HepG2 (cell line): Measurements from ENCODE around the gene TMCO6. TPM values are rescaled to one million over a fixed set of nuclear protein-coding genes. Genes with fewer than 3 reads are reported as not detected.

Experiments
- ATAC-seq: fragments of 200-7000 bp; cut with Tn5 transposase; 3 replicates; pipeline ENCODE4 v1.9.1; 2020; ENCODE audit warnings: mild to moderate bottlenecking, moderate library complexity
- BruUV-seq: library from RNA; stranded (reverse); fragments of 400-500 nt; replicated peaks from 2 replicates; lab custom pipeline; 2021; lab: Mats Ljungman, UMichigan
- CTCF ChIA-PET: fragments of 300-600 bp; formaldehyde crosslinking; extraction: SDS; loops from one replicate; lab custom pipeline; 2021; ENCODE audit warnings: low total read pairs, inconsistent platforms, low intra/inter-chr PET ratio; lab: Yijun Ruan, JAX
- POLR2A ChIA-PET: fragments of 350-600 bp; sonication (Branson Sonifier 250); formaldehyde crosslinking; loops from one replicate; lab custom pipeline; 2020; ENCODE audit warnings: antibody characterized with exemption, inconsistent platforms; lab: Yijun Ruan, JAX
- DNase-seq: peaks from one replicate; pipeline ENCODE4 v3.0.0-alpha.2; 2015; ENCODE audit warnings: low spot score
- FAIRE-seq: peaks from 3 replicates; lab custom pipeline; 2011; peaks lifted over from hg19 to GRCh38; lab: Jason Lieb, UNC
- H2AFZ ChIP-seq: one replicate; pipeline ENCODE4 v1.6.1; 2011; ENCODE audit warnings: low read length, inconsistent platforms
- H3K27ac ChIP-seq: fragments of 300-600 bp; 3 replicates; pipeline ENCODE4 v1.8.0; 2011; ENCODE audit warnings: mixed run types, mild to moderate bottlenecking, mixed read lengths, low read length, inconsistent platforms; ENCODE audit not compliant: insufficient read depth; ENCODE audit errors: extremely low read length
- H3K27me3 ChIP-seq, 2 experiments: fragments of 200-600 bp in 1 of 2; 2 replicates in 1 of 2; 3 replicates in 1 of 2; pipeline versions ENCODE4 v1.6.0 to v1.8.0; 2011; ENCODE audit warnings: low read length in 2 of 2, mild to moderate bottlenecking in 2 of 2, moderate library complexity in 2 of 2, inconsistent platforms in 1 of 2; ENCODE audit not compliant: insufficient read depth in 2 of 2, control insufficient read depth in 1 of 2
- H3K36me3 ChIP-seq, 2 experiments: fragments of 200-600 bp in 1 of 2; replicated peaks in 1 of 2; 2 replicates in 1 of 2; 3 replicates in 1 of 2; pipeline versions ENCODE4 v1.5.1 to v1.8.0; 2011; ENCODE audit warnings: low read length in 2 of 2, inconsistent platforms in 1 of 2; ENCODE audit not compliant: insufficient read depth in 2 of 2, control insufficient read depth in 1 of 2
- H3K4me1 ChIP-seq: 2 replicates; pipeline ENCODE4 v1.5.1; 2012; ENCODE audit warnings: low read length, inconsistent platforms; ENCODE audit not compliant: insufficient read depth
- H3K4me2 ChIP-seq: 2 replicates; pipeline ENCODE4 v1.6.0; 2011; ENCODE audit warnings: low read depth, low read length, inconsistent platforms
- H3K4me3 ChIP-seq, 3 experiments: fragments of 200-600 bp in 1 of 3; sonication (generic), shearing (Covaris generic) in 1 of 3; replicated peaks in 1 of 3; 2 replicates each; pipeline ENCODE4 v1.5.1; 2011 to 2016; ENCODE audit warnings: low read length in 3 of 3, inconsistent platforms in 2 of 3, low read depth in 2 of 3, mild to moderate bottlenecking in 2 of 3, control low read depth in 1 of 3, mixed read lengths in 1 of 3; ENCODE audit not compliant: insufficient read depth in 1 of 3
- H3K79me2 ChIP-seq: one replicate; pipeline ENCODE4 v1.6.1; 2011; ENCODE audit warnings: low read length, inconsistent platforms; ENCODE audit not compliant: insufficient read depth
- H3K9ac ChIP-seq: 2 replicates; pipeline ENCODE4 v1.6.0; 2011; ENCODE audit warnings: mild to moderate bottlenecking, low read depth, low read length, inconsistent platforms; ENCODE audit not compliant: insufficient read depth
- H3K9me3 ChIP-seq: 2 replicates; pipeline ENCODE4 v1.5.1; 2012; ENCODE audit warnings: mild to moderate bottlenecking, low read length
- H4K20me1 ChIP-seq: 2 replicates; pipeline ENCODE4 v1.6.0; 2011; ENCODE audit warnings: inconsistent platforms, mild to moderate bottlenecking, low read length, moderate library complexity; ENCODE audit not compliant: insufficient read depth
- AKAP8 ChIP-seq: sonication (generic); formaldehyde crosslinking; IDR thresholded peaks from 2 replicates; pipeline ENCODE4 v1.5.1; 2020; ENCODE audit warnings: mild to moderate bottlenecking, missing genetic modification reagents
- KDM5B ChIP-seq: sonication (generic); formaldehyde crosslinking; IDR thresholded peaks from 2 replicates; pipeline ENCODE4 v1.4.0; 2020; ENCODE audit warnings: missing genetic modification reagents, mild to moderate bottlenecking, borderline replicate concordance
- MLX ChIP-seq: IDR thresholded peaks from 2 replicates; pipeline ENCODE4 v1.6.1; 2016
- NFKBIZ ChIP-seq: IDR thresholded peaks from 2 replicates; pipeline ENCODE4 v1.6.1; 2018; ENCODE audit warnings: missing genetic modification reagents, missing compliant biosample characterization
- PAF1 ChIP-seq: IDR thresholded peaks from 2 replicates; pipeline ENCODE4 v1.6.1; 2016; ENCODE audit warnings: missing genetic modification reagents, missing compliant biosample characterization
- PAX8 ChIP-seq: sonication (generic); formaldehyde crosslinking; IDR thresholded peaks from 2 replicates; pipeline ENCODE4 v1.8.0; 2022; ENCODE audit warnings: mild to moderate bottlenecking, missing genetic modification reagents, borderline replicate concordance
- SOX5 ChIP-seq: IDR thresholded peaks from 2 replicates; pipeline ENCODE4 v1.6.1; 2016; ENCODE audit warnings: borderline replicate concordance
- TFAP4 ChIP-seq: sonication (generic); IDR thresholded peaks from 2 replicates; pipeline ENCODE4 v1.6.1; 2016; ENCODE audit warnings: low read depth, borderline replicate concordance
- ZZZ3 ChIP-seq: sonication (generic); formaldehyde crosslinking; IDR thresholded peaks from 2 replicates; pipeline ENCODE4 v1.4.0; 2020; ENCODE audit warnings: missing genetic modification reagents, mild to moderate bottlenecking, borderline replicate concordance
- WGBS: methylation state at CpG from one replicate; pipeline ENCODE4 v1.1.6; 2017; ENCODE audit warnings: low lambda C conversion rate; 5-methylcytosine and 5-hydroxymethylcytosine counted together
- in situ Hi-C: cut with HindIII; loops from 2 replicates; pipeline ENCODE4 v1.10.0; 2017; ENCODE audit warnings: low pct_unique_long_range_greater_than_20kb; ENCODE audit not compliant: extremely low pct_ligation_motif_present
- intact Hi-C: fragments of 100-400 bp; cut with micrococcal nuclease; formaldehyde crosslinking; loops from one replicate; pipeline ENCODE4 v1.10.0; 2022; ENCODE audit not compliant: unreplicated experiment
- polyA plus RNA-seq, 8 experiments: library from polyadenylated mRNA; depleted of rRNA in 3 of 8; stranded (reverse) in 7 of 8; unstranded in 1 of 8; fragments of >200 nt; fragmentation: Illumina TruSeq in 4 of 8; extraction: Trizol in 4 of 8; gene quantifications; 2 replicates each; pipeline versions ENCODE4 v1.2.1 to v1.2.3, GENCODE V29; 2011 to 2016; ENCODE audit warnings: low read depth in 4 of 8, missing spikeins in 1 of 8, mixed read lengths in 1 of 8; ENCODE audit not compliant: insufficient read depth in 1 of 8
- total RNA-seq, 5 experiments: library from RNA; depleted of rRNA; stranded (reverse); fragments of >200 nt; fragmentation: Illumina TruSeq; extraction: Trizol; gene quantifications; 2 replicates each; pipeline ENCODE4 v1.2.3, GENCODE V29; 2016; ENCODE audit warnings: low read depth in 1 of 5

TMCO6 gene
- total and polyA plus RNA-seq, 2 of the 13 experiments (the other 11 are each of a cell fraction or from before 2014, with no cell fraction given): 16.6 to 28.2 TPM

- H3K9ac ChIP-seq: no peak overlapping the region
- H4K20me1 ChIP-seq: no peaks in the 10 kb centered on the region
- no peak for FAIRE-seq
- BruUV-seq: no TSS peak
- no peaks in the 10 kb centered on the region for H3K4me1 ChIP-seq
- no peak overlapping the region for H2AFZ ChIP-seq
- H3K9me3 ChIP-seq: no peaks in the 10 kb centered on the region
- WGBS: 96% methylated on average over 4 of the region's 4 CpGs
- H3K4me2 ChIP-seq: no peak overlapping the region
- ChIA-PET CTCF (no interaction called here), POLR2A (interaction anchor here (0.9 to 1.2 kb wide), 2 partner anchors 16 to 26 kb away, joined by 4 read pairs; partner anchors contain the start of genes HARS1, HARS2 and ZMAT2)
- H3K79me2 ChIP-seq: no peaks in the 10 kb centered on the region
- H3K4me3 ChIP-seq: no peak overlapping the region
- H3K27me3 ChIP-seq: no peaks in the 10 kb centered on the region
- DNase-seq: no peak
- intact Hi-C loops (no loop called here), in situ Hi-C loops (no loop called here)
- ATAC-seq: no peak
- no peak for TF ChIP-seq PAF1 (CRISPR knock-in tag)
- TF ChIP-seq SOX5: no peak
- peak; percentile 55; the same call in 1 of the 2 replicates for TF ChIP-seq AKAP8 (CRISPR knock-in tag)
- H3K36me3 ChIP-seq: peaks cover 29 to 56% of the 10 kb centered on the region in 2 experiments; a peak in 4 of 5 replicates
- no peak overlapping the region for H3K27ac ChIP-seq
Measured at GRCh38 chr5:140674629-140675028, 35.4 kb downstream of the TMCO6 start.

GRCh38 chr5:140677947-140678346, 38.7 kb downstream of the TMCO6 start:
- CTCF ChIA-PET: no interaction called here
- H4K20me1 ChIP-seq: no peaks in the 10 kb centered on the region
- FAIRE-seq (no peak), ATAC-seq (no peak)
- no peaks in the 10 kb centered on the region for H3K27me3 ChIP-seq
- no peak overlapping the region for H3K4me2 ChIP-seq
- in situ Hi-C loops: no loop called here
- H3K9ac ChIP-seq: no peak overlapping the region
- H3K4me1 ChIP-seq: no peaks in the 10 kb centered on the region
- BruUV-seq: no TSS peak
- TF ChIP-seq TFAP4 (no peak), KDM5B (CRISPR knock-in tag) (no peak), ZZZ3 (CRISPR knock-in tag) (no peak), MLX (CRISPR knock-in tag) (no peak), NFKBIZ (CRISPR knock-in tag) (no peak), PAX8 (no peak)
- TF ChIP-seq, all 625 proteins: peak for 0
- WGBS: 98% methylated on average over 2 of the region's 3 CpGs
- intact Hi-C loops: no loop called here
- POLR2A ChIA-PET: no interaction called here
- no peaks in the 10 kb centered on the region for H3K9me3 ChIP-seq
- peaks cover 34 to 63% of the 10 kb centered on the region in 2 experiments; a peak in 4 of 5 replicates for H3K36me3 ChIP-seq
- DNase-seq: no peak
- H2AFZ ChIP-seq: no peak overlapping the region
- no peak overlapping the region for H3K4me3 ChIP-seq
- no peak overlapping the region for H3K27ac ChIP-seq
- no peaks in the 10 kb centered on the region for H3K79me2 ChIP-seq
